T-helper 22 cell (primary cell): Measurements from ENCODE around the gene ATP1B3.
"Not testable (repeated sequence)": the region's sequence is repeated elsewhere in the genome, so short reads cannot be mapped to it uniquely, and the experiment has no call there.

Experiments
- DNase-seq: peaks from one replicate; pipeline ENCODE4 v3.0.0-alpha.2; 2020; ENCODE audit warnings: low read depth

The ATP1B3 gene

DNA sequence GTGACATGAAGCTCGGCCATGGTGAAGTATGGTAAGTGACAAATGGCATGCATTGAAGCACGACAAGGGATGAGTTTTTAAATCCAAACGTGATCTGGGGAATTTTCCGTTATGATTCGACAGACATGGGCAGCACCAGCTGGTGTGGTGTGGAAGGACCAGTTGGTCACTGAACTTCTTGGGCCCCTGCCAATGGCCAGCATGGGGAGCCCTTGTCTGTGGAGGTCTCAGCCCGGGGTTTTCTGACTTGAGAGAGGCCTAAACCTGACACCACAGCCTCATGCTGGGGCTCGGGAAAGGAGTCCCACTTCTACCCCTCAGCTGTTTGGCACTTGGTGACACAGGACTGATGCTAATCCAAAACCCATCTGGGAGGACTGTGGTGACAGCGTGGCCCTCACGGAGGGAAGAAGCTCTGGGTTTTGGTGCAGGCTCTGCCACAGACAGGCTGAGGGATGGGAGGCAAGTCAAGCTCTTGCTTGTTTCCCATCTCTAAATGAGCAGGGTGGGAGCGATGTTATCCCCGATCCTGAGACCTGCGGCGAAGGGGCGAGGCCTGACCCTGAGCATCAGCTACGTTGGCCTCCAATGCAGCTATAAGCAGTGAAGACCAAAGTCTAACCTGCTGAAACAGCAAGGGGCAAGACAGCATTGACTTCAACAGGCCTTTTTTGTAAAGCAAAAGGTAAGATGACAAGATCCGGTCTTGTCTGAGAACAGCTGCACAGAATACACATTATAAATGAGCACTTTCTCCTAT lies 69.5 kb downstream of the ATP1B3 start:
- no peak for DNase-seq

DNA sequence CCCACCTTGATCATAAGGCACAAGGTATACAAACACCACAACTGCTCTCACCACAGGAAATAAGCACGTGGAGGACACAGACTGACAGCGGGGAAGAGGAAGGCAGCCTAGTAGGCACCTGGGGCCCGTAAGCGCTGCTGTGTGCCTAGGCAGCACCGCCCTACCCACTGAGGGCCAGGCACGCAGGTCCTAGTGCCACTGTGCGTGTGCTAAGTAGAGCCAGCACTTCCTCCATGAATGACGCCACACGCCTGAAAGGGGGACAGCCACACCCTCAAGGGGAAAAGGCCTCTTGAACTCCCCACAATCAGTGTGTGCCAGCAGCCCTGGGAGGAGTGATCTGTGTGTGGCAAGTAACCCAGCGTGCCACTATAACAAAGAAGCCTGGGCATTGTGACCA lies 73.0 kb downstream of the ATP1B3 start:
- DNase-seq: no peak

GRCh38 chr3:141949972-141950371 lies 73.5 kb downstream of the ATP1B3 start:
- DNase-seq: no peak

- no peak for DNase-seq
Measured at GRCh38 chr3:141950572-141951493, 74.4 kb downstream of the ATP1B3 start.

DNA sequence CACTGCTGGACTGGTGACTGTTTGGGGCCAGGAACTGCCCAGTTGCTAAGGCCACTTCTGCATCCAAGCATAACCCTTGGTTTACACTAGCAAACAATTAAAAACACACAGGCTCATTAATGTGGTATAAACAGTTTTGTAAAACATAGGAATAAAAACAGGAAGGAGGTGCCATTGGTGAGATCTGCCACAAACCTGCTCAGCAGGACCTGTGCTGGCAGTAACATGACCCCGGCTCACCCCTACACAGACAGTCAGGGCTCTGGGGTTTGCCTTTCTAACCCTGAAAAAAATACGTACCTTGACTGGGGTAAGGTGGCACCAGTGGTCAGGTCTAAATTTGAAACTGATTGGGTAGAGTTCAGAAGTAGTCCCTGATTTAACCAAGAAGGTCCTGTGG lies 76.2 kb downstream of the ATP1B3 start:
- DNase-seq: no peak

DNA sequence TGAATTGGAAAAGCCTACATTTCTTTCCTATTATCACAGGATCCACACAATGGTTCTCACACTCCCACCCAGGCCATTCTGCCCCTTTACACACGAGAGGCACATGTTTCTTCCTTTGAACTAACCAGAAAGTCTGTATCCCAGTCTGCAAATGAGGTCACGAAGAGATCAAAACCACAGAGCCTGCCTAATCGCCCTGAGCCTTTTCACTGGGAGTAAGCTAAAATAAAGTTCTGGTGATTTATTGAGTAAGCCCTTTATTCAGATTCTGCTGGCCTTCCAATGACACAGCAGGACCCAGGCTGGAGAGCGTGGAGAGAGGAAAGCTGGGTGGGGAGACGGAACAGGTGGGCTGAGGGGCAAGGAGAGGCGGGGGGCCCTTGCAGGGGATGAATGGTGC lies 78.7 kb downstream of the ATP1B3 start:
- DNase-seq: no peak

DNA sequence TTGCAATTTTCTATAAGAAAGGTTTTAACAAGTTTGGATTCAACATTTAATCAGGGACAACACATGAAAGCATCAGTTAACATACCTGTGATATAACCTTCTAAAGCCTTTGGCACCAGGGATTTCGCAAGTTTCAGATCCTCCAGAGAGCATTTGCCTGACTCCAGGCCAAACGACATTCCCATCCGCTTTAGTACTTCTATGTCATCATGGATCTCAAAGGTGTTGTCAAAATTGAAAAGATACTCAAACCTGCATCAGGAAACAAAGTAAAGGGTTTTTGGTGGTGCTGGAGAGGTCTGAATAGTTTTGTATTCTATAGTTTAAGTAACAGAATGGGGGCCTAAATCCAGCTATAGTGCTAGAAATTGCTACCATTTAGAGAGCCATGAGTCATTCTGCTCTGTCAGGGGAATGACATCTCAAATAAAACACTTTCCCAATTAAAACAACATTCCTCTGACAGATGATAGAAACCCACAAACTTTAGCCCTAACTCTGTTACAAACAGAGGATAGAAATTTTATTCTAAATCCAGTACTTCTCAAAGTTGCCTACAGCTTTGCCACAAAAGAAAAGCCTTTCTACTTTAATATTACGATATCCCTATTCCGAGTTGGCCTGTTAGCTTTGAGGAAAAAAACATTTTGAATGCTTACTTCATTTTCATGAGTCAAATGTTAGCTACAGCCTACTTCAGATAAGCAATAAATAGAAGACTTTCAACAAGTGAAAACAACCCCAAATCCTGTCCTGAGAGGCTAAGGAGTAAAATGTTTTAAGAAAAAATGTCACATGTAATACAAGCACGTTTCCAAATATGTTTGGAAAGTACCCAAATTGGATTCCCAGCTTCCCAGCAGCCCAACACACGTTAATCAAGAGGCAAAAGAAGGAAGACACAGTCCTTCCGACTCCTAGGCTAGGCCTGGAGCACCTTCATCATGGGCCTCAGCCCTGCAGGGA lies 83.4 kb downstream of the ATP1B3 start:
- no peak for DNase-seq

GRCh38 chr3:141960731-141961130 lies 84.3 kb downstream of the ATP1B3 start:
- no peak for DNase-seq

DNA sequence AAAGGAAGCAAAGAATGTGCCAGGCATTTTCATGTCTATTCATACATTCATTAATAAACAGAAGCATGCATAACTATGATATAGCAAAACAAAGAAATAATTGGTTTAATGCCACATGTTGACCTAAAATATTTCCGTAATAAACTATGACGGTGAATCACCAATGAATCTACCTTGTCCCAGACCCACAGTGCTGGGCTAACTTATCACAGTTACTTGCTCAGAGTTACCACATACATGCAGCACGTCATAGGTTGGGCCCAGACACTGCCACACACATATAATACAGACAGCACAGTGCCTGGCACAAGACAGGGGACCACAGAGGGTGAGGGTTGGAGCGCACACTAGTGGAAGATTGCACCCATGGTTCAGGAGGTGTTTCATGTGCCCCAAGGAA lies 86.9 kb downstream of the ATP1B3 start:
- no peak for DNase-seq

DNA sequence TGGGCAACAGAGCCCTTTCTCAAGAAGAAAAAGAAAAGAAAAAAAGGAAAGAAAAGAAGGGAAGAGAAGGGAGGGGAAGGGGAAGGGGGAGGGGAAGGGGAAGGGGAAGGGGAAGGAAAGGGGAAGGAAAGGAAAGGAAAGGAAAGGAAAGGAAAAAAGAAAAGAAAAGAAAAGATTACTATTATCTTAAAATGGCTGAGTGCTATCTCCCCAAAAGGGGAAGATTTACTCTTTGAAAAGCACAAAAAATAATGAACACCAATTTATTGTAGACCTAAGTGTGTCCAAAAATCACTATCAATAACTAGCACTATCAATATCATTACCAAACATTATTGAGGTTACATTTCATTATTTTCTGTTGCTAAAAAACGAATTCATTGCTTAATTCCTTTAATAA lies 89.0 kb downstream of the ATP1B3 start:
- DNase-seq: no peak

GRCh38 chr3:141969711-141970110 lies 93.3 kb downstream of the ATP1B3 start:
- DNase-seq: no peak

GRCh38 chr3:141971571-141971970 lies 95.1 kb downstream of the ATP1B3 start:
- DNase-seq: no peak

GRCh38 chr3:141972399-141972798 lies 96.0 kb downstream of the ATP1B3 start:
- DNase-seq: no peak

DNA sequence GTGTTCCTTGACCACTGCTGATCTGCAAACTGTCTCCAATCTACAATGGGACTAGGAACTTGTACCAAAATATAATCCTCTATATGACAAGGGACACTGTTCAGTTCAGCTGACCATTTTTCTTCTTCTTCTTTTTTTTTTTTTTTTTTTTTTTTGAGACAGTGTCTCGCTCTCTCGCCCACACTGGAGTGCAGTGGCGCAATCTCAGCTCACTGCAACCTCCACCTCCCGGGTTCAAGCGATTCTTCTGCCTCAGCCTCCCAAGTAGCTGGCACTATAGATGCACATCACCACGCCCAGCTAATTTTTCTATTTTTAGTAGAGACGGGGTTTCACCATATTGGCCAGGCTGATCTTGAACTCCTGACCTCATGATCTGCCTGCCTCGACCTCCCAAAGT lies 98.3 kb downstream of the ATP1B3 start:
- DNase-seq: not testable (repeated sequence)
